PFSK-1 (cell line): ENCODE results near the gene NOTCH2.

Source experiments
- POLR2AphosphoS5 ChIP-seq: IDR thresholded peaks from 2 replicates; pipeline ENCODE4 v1.6.1; 2012; ENCODE audit warnings: low read depth, mild to moderate bottlenecking, control low read depth, low read length, moderate library complexity
- REST ChIP-seq, 2 experiments: IDR thresholded peaks; 2 replicates each; pipeline versions ENCODE4 v1.6.1 to v1.8.0; 2011 to 2012; ENCODE audit warnings: low read depth in 2 of 2, low read length in 2 of 2, control low read depth in 1 of 2, inconsistent platforms in 1 of 2, mild to moderate bottlenecking in 1 of 2, moderate library complexity in 1 of 2; ENCODE audit not compliant: insufficient read depth in 1 of 2
- SIN3A ChIP-seq: IDR thresholded peaks from 2 replicates; pipeline ENCODE4 v1.6.1; 2012; ENCODE audit warnings: mild to moderate bottlenecking, low read length, moderate library complexity, borderline replicate concordance; ENCODE audit not compliant: insufficient read depth
- TAF1 ChIP-seq: IDR thresholded peaks from 2 replicates; pipeline ENCODE4 v1.6.1; 2012; ENCODE audit warnings: low read length, control low read depth, borderline replicate concordance; ENCODE audit not compliant: insufficient read depth

- TF ChIP-seq REST (IDR thresholded peaks at IDR 0.05; ENCODE audit: insufficient read depth in 1 of 2, low read depth in 2 of 2, low read length in 2 of 2) (no peak), POLR2AphosphoS5 (no peak), TAF1 (no peak), SIN3A (no peak)
Observed at GRCh38 chr1:119987686-119988085, 81.8 kb downstream of the NOTCH2 start.
